CD14-positive monocyte (primary cell): ENCODE measurements around the gene G3BP2. TPM values are rescaled to one million over a fixed set of nuclear protein-coding genes. Genes with fewer than 3 reads are reported as not detected.
A peak's percentile ranks its signal among the peaks of the same experiment; 100 is the strongest.

Source experiments
- DNase-seq, 3 donors: peaks; one replicate each; pipeline ENCODE4 v3.0.0-alpha.2; 2011 to 2022
- H2AFZ ChIP-seq: 2 replicates; pipeline ENCODE4 v1.6.0; 2012; ENCODE audit warnings: mild to moderate bottlenecking, low read depth, low read length, inconsistent platforms; ENCODE audit not compliant: insufficient read depth, poor library complexity, severe bottlenecking
- H3K27ac ChIP-seq, 2 donors: 1 replicate in 1 of 2; 2 replicates in 1 of 2; pipeline ENCODE4 v1.5.1; 2012 to 2013; ENCODE audit warnings: low read length in 2 of 2, control low read depth in 1 of 2, inconsistent platforms in 1 of 2, low read depth in 1 of 2, mild to moderate bottlenecking in 1 of 2
- H3K27me3 ChIP-seq, 2 donors: one replicate each; pipeline versions ENCODE4 v1.6.0 to v1.6.1; 2011 to 2013; ENCODE audit warnings: low read length in 2 of 2; ENCODE audit not compliant: control insufficient read depth in 2 of 2, insufficient read depth in 2 of 2
- H3K36me3 ChIP-seq, 2 donors: replicated peaks in 1 of 2; 1 replicate in 1 of 2; 2 replicates in 1 of 2; pipeline versions ENCODE4 v1.5.1 to v1.6.1; 2012 to 2013; ENCODE audit warnings: low read length in 2 of 2, control low read depth in 1 of 2, inconsistent platforms in 1 of 2, mild to moderate bottlenecking in 1 of 2; ENCODE audit not compliant: insufficient read depth in 2 of 2, control insufficient read depth in 1 of 2
- H3K4me1 ChIP-seq, 2 donors: 1 replicate in 1 of 2; 2 replicates in 1 of 2; pipeline versions ENCODE4 v1.5.1 to v1.6.1; 2012 to 2013; ENCODE audit warnings: low read length in 2 of 2, control low read depth in 1 of 2, inconsistent platforms in 1 of 2, mild to moderate bottlenecking in 1 of 2, moderate library complexity in 1 of 2; ENCODE audit not compliant: insufficient read depth in 2 of 2, control insufficient read depth in 1 of 2
- H3K4me2 ChIP-seq: replicated peaks from 2 replicates; pipeline ENCODE3; 2012; ENCODE audit warnings: low read length, moderate library complexity, mild to moderate bottlenecking; ENCODE audit not compliant: poor library complexity, severe bottlenecking; ENCODE audit errors: extremely low read depth
- H3K4me3 ChIP-seq, 3 experiments: fragments of 200-600 bp in 1 of 3; sonication (generic) in 1 of 3; replicated peaks in 1 of 3; 1 replicate in 2 of 3; 2 replicates in 1 of 3; pipeline ENCODE4 v1.5.1; 2011 to 2013; ENCODE audit warnings: low read length in 3 of 3, mild to moderate bottlenecking in 3 of 3, control low read depth in 2 of 3, low read depth in 2 of 3, inconsistent platforms in 1 of 3, moderate library complexity in 1 of 3
- H3K79me2 ChIP-seq: 2 replicates; pipeline ENCODE4 v1.6.0; 2012; ENCODE audit warnings: mild to moderate bottlenecking, control low read depth, inconsistent platforms, low read length, moderate library complexity; ENCODE audit not compliant: insufficient read depth
- H3K9ac ChIP-seq: 2 replicates; pipeline ENCODE4 v1.6.0; 2017; ENCODE audit warnings: low read length, mild to moderate bottlenecking; ENCODE audit not compliant: insufficient read depth, poor library complexity, severe bottlenecking
- H3K9me3 ChIP-seq, 2 donors: replicated peaks in 1 of 2; 1 replicate in 1 of 2; 2 replicates in 1 of 2; pipeline versions ENCODE4 v1.5.1 to v1.6.1; 2012 to 2013; ENCODE audit warnings: low read length in 2 of 2, control low read depth in 1 of 2; ENCODE audit not compliant: control insufficient read depth in 1 of 2, insufficient read depth in 1 of 2
- H4K20me1 ChIP-seq: 2 replicates; pipeline ENCODE4 v1.6.0; 2012; ENCODE audit warnings: mild to moderate bottlenecking, low read length, control low read depth, moderate library complexity; ENCODE audit not compliant: insufficient read depth
- H3K27ac Mint-ChIP-seq, 7 donors: one replicate each; pipeline ENCODE4 v1.8.0; 2020; ENCODE audit warnings: mild to moderate bottlenecking in 7 of 7, mixed read lengths in 7 of 7, moderate library complexity in 6 of 7, inconsistent platforms in 2 of 7
- H3K27me3 Mint-ChIP-seq, 3 donors: one replicate each; pipeline ENCODE4 v1.8.0; 2021 to 2022; ENCODE audit warnings: low read depth in 3 of 3, mild to moderate bottlenecking in 3 of 3, mixed read lengths in 3 of 3, moderate library complexity in 3 of 3, inconsistent platforms in 1 of 3
- H3K36me3 Mint-ChIP-seq, 2 donors: one replicate each; pipeline ENCODE4 v1.8.0; 2020; ENCODE audit warnings: mixed read lengths in 2 of 2, inconsistent platforms in 1 of 2, mild to moderate bottlenecking in 1 of 2
- H3K4me1 Mint-ChIP-seq: one replicate; pipeline ENCODE4 v1.8.0; 2020; ENCODE audit warnings: mild to moderate bottlenecking, mixed read lengths
- H3K4me3 Mint-ChIP-seq, 2 donors: one replicate each; pipeline ENCODE4 v1.8.0; 2020; ENCODE audit warnings: mild to moderate bottlenecking in 2 of 2, mixed read lengths in 2 of 2, moderate library complexity in 1 of 2
- H3K9me3 Mint-ChIP-seq, 7 donors: one replicate each; pipeline ENCODE4 v1.8.0; 2020 to 2022; ENCODE audit warnings: mixed read lengths in 7 of 7, mild to moderate bottlenecking in 6 of 7, moderate library complexity in 6 of 7, inconsistent platforms in 2 of 7
- WGBS: methylation state at CpG from one replicate; pipeline ENCODE4 v1.1.5; 2013; ENCODE audit warnings: missing lambda C conversion rate; ENCODE audit not compliant: insufficient coverage; 5-methylcytosine and 5-hydroxymethylcytosine counted together
- intact Hi-C, 2 donors: fragments of 100-400 bp; cut with micrococcal nuclease; formaldehyde crosslinking; loops; one replicate each; pipeline versions ENCODE4 v1.15.0 to v1.15.1; 2023
- polyA plus RNA-seq, 3 donors: library from polyadenylated mRNA; depleted of rRNA in 1 of 3; unstranded in 2 of 3; stranded (reverse) in 1 of 3; fragments of 300-500 nt in 2 of 3; fragments of >200 nt in 1 of 3; fragmentation: Illumina TruSeq in 2 of 3; gene quantifications; 1 replicate in 2 of 3; 2 replicates in 1 of 3; pipeline ENCODE4 v1.2.3, GENCODE V29; 2012 to 2021
- TF ChIP-seq, protein P1 (sequence below): fragments of 200-600 bp; IDR thresholded peaks from one replicate; pipeline ENCODE4 v1.8.0; 2022; ENCODE audit warnings: antibody characterized with exemption, mild to moderate bottlenecking

The G3BP2 gene
- polyA plus RNA-seq, 3 donors, result 32.5 to 92.3 (median 74.2) TPM

DNA sequence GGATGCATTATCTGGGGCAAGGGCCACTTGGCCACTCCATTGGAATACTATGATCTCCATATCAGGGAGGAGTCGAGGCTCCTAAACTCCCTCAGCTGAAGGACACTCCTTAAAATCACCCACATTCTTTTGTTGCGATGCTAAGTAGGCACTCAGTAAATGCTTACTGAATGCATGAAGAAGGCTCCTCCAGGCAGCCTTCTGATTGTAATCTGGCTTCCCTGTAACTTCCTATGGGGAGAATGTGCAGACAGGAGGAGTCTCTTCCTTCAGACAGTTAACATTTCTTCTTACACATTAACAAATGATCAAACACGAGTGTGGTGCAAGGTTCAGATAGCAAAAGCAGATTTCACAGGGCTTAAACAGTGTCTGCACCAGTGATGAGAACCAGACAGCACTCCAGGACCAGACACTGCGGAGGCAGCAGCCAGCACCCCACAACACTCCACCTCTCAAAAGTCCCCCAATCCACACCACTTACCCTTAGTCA is 29.8 kb upstream of the G3BP2 start:
- 94% methylated on average over 2 of the region's 4 CpGs for WGBS
- Histone ChIP-seq H3K9me3 (no peaks in the 10 kb centered on the region), H3K4me1 (peaks cover 15% of the 10 kb centered on the region in 2 donors), H4K20me1 (no peaks in the 10 kb centered on the region), H3K4me3 (no peak overlapping the region), H2AFZ (no peak overlapping the region), H3K9ac (no peak overlapping the region), H3K27ac (no peak overlapping the region), H3K79me2 (no peaks in the 10 kb centered on the region), H3K36me3 (no peaks in the 10 kb centered on the region), H3K27me3 (no peaks in the 10 kb centered on the region), H3K4me2 (no peak overlapping the region)
- Mint-ChIP-seq H3K4me1 (peaks cover 13% of the 10 kb centered on the region), H3K36me3 (peaks cover 0 to 2% of the 10 kb centered on the region in 2 donors), H3K27me3 (no peaks in the 10 kb centered on the region), H3K4me3 (no peak overlapping the region), H3K27ac (no peak overlapping the region), H3K9me3 (peaks cover 0 to 1% (median 0%) of the 10 kb centered on the region in 7 donors)
- TF ChIP-seq, protein P1, sequence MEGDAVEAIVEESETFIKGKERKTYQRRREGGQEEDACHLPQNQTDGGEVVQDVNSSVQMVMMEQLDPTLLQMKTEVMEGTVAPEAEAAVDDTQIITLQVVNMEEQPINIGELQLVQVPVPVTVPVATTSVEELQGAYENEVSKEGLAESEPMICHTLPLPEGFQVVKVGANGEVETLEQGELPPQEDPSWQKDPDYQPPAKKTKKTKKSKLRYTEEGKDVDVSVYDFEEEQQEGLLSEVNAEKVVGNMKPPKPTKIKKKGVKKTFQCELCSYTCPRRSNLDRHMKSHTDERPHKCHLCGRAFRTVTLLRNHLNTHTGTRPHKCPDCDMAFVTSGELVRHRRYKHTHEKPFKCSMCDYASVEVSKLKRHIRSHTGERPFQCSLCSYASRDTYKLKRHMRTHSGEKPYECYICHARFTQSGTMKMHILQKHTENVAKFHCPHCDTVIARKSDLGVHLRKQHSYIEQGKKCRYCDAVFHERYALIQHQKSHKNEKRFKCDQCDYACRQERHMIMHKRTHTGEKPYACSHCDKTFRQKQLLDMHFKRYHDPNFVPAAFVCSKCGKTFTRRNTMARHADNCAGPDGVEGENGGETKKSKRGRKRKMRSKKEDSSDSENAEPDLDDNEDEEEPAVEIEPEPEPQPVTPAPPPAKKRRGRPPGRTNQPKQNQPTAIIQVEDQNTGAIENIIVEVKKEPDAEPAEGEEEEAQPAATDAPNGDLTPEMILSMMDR, result no peak
- intact Hi-C loops, result no loop called here
- DNase-seq, result no peak

DNA sequence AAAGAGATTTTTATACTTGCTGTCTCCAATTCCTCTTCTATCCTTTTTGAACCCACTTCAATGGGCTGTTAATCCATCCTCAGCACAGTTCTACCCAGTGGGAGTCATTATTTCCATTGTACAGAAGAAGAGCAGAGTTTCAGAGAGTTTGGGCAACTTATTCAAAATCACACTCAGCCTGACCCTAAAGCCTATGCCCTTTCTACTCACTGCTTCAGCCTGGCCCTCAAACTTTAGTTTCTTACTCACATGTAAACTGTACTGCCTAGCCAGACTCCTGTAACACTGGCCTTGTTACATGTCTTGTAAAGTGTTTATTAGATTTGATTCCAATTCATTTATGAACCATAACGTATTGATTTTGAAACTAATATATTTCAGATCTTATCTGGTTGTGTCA is 26.1 kb upstream of the G3BP2 start:
- Mint-ChIP-seq H3K4me1 (peaks cover 15% of the 10 kb centered on the region), H3K9me3 (peaks cover 0 to 4% (median 0%) of the 10 kb centered on the region in 7 donors), H3K27ac (peak overlapping the region in 6 of 7 donors; percentile 89 to 95 (median 92)), H3K27me3 (no peaks in the 10 kb centered on the region), H3K36me3 (no peaks in the 10 kb centered on the region), H3K4me3 (no peak overlapping the region)
- H4K20me1 ChIP-seq, result no peaks in the 10 kb centered on the region
- peaks cover 0 to under 1% of the 10 kb centered on the region in 2 donors for H3K9me3 ChIP-seq
- no peak overlapping the region for H3K9ac ChIP-seq
- peak overlapping the region in 1 of 2 donors; percentile 85 for H3K27ac ChIP-seq
- H3K36me3 ChIP-seq, result no peaks in the 10 kb centered on the region
- no peaks in the 10 kb centered on the region for H3K79me2 ChIP-seq
- intact Hi-C loops, result no loop called here
- peak overlapping the region; percentile 68 for H3K4me2 ChIP-seq
- H3K4me3 ChIP-seq, result peak overlapping the region in 1 of 3 experiments; percentile 70
- peak overlapping the region; percentile 88 for H2AFZ ChIP-seq
- no CpG with 5 or more reads among the region's 1 CpG for WGBS
- peaks cover 16% of the 10 kb centered on the region in 2 donors for H3K4me1 ChIP-seq
- TF ChIP-seq, protein P1, result no peak
- no peaks in the 10 kb centered on the region for H3K27me3 ChIP-seq
- no peak for DNase-seq
